Middle frontal gyrus (tissue), 1 donor: Measurements from ENCODE around the gene SCN7A.
"Not testable (repeated sequence)": the region's sequence is repeated elsewhere in the genome, so short reads cannot be mapped to it uniquely, and the experiment has no call there.

Source experiments
- DNase-seq: peaks from one replicate; pipeline ENCODE4 v3.0.0-alpha.2; 2015; ENCODE audit warnings: low spot score; ENCODE audit errors: extremely low spot score

The SCN7A gene

DNA sequence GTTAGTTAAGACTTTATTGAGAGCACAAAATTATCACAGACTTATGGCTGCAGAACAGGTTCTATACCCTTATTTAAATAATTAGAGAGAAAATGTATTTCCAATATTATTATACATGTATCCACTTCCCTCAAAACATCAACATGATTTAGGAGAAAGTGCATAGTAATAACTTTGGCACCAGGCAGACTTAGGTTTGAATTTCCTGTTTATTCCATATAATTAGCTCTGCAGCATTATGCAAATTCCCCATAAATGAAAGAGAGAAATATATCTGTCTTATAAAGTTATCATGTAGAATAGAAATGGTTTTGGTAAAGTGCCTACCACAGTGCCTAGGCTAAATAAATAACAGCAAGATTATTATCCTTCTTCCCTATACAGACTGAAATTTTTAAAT is 133.6 kb downstream of the SCN7A start:
- DNase-seq: no peak

DNA sequence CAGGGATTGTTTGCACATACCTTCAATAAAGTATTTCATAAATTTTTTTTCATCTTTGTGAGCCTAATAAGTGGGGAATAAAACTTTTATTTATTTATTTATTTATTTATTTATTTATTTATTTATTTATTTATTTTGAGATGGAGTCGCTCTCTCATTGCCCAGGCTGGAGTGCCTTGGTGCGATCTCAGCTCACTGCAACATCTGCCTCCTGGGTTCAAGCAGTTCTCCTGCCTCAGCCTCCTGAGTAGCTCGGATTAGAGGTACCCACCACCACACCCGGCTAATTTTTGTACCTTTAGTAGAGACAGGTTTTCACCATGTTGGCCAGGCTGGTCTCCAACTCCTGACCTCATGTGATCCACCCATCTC is 136.1 kb downstream of the SCN7A start:
- DNase-seq: not testable (repeated sequence)

DNA sequence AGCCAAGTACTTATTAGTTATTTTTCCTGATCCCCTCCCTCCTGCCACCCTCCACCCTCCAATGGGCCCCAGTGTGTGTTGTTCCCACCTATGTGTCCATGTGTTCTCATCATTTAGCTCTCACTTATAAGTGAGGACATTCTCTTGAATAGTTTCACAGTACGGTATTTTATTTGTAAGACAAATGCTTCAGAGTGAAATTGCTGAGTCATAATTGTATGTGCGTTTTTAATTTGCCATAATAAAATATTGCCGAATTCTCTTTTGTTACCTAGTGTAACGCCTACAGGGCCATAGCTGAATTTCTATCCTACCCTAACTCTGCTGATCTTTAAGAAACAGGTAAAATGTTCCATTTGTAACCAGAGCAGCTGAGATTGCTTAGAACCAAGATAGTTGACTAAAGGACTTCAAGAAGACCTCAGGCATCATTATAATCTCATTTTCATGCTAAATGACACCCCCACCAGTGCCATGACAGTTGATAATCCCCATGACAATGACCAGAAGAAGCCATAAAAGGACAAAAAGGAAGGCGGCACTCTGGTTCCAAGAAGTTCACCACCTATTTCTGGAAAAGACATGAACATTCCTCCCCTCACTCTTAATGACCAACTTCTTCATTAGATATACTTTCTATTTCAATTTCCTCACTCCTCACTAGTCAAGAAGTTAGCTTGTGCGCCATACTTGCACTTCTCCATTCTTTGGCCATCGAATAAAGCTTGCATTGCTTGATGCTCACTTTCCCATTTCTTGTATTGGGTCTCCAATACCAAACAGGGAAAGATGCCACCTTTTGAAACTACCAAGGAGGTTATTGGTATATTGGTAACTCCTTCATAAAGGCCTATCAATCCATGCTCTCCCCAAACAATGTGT is 136.7 kb downstream of the SCN7A start:
- DNase-seq: no peak
